GM12875 (cell line): ENCODE results near the gene NACC1.
A peak's percentile ranks its signal among the peaks of the same experiment; 100 is the strongest.

Source experiments
- H3K4me3 ChIP-seq: one replicate; pipeline ENCODE4 v1.5.1; 2011; ENCODE audit warnings: low read depth, low read length, control low read depth
- CTCF ChIP-seq: IDR thresholded peaks from 2 replicates; pipeline ENCODE4 v1.5.1; 2011; ENCODE audit warnings: low read depth, mild to moderate bottlenecking, control low read depth, inconsistent platforms, low read length, moderate library complexity, borderline replicate concordance; ENCODE audit not compliant: insufficient read depth

The NACC1 gene

GRCh38 chr19:13118424-13119193 lies 545 bp downstream of the NACC1 start:
- no peak for TF ChIP-seq CTCF
- peak overlapping the region; percentile 95 for H3K4me3 ChIP-seq

- peak overlapping the region; percentile 5 for H3K4me3 ChIP-seq
- no peak for TF ChIP-seq CTCF
Observed at GRCh38 chr19:13119627-13120026, 1.6 kb downstream of the NACC1 start.

- TF ChIP-seq CTCF = no peak
- no peak overlapping the region for H3K4me3 ChIP-seq
Observed at GRCh38 chr19:13120031-13120430, 2.0 kb downstream of the NACC1 start.

- TF ChIP-seq CTCF = no peak
- H3K4me3 ChIP-seq = no peak overlapping the region
Observed at GRCh38 chr19:13120817-13121216, 2.8 kb downstream of the NACC1 start.

- H3K4me3 ChIP-seq = no peak overlapping the region
Observed at GRCh38 chr19:13121551-13122274, 3.6 kb downstream of the NACC1 start.

GRCh38 chr19:13122275-13122878 lies 4.3 kb downstream of the NACC1 start:
- no peak overlapping the region for H3K4me3 ChIP-seq
- TF ChIP-seq CTCF = no peak

More at GRCh38 chr19:13121551-13122274, 3.6 kb downstream of the NACC1 start:
- TF ChIP-seq CTCF = no peak
